DOHH2 (cell line): ENCODE results near the gene MT1H.

Experiments used
- CTCF ChIP-seq: fragments of 200-600 bp; sonication (generic); IDR thresholded peaks from one replicate; pipeline ENCODE4 v1.5.1; 2014; ENCODE audit warnings: antibody characterized with exemption, mild to moderate bottlenecking, low read depth, low read length; ENCODE audit not compliant: poor library complexity, severe bottlenecking
- EZH2phosphoT487 ChIP-seq: fragments of 200-600 bp; sonication (generic); IDR thresholded peaks from 2 replicates; pipeline ENCODE4 v1.6.1; 2017; ENCODE audit warnings: borderline replicate concordance, mild to moderate bottlenecking, antibody characterized with exemption, low read length, moderate library complexity, mixed read lengths

- TF ChIP-seq CTCF (peak; percentile 52), EZH2phosphoT487 (no peak)
Observed at GRCh38 chr16:56673921-56674320, 4.3 kb downstream of the MT1H start.
